ENCODE measurements around the gene DNAJC25.

The DNAJC25 gene

GRCh38 chr9:111627260-111627963 lies 3.7 kb upstream of the DNAJC25 start:
- DNase-seq (ENCODE audit: low read depth in 2 of 2) = no peak

GRCh38 chr9:111628411-111628810 lies 2.7 kb upstream of the DNAJC25 start:
- DNase-seq (ENCODE audit: low read depth in 2 of 2) = no peak

DNA sequence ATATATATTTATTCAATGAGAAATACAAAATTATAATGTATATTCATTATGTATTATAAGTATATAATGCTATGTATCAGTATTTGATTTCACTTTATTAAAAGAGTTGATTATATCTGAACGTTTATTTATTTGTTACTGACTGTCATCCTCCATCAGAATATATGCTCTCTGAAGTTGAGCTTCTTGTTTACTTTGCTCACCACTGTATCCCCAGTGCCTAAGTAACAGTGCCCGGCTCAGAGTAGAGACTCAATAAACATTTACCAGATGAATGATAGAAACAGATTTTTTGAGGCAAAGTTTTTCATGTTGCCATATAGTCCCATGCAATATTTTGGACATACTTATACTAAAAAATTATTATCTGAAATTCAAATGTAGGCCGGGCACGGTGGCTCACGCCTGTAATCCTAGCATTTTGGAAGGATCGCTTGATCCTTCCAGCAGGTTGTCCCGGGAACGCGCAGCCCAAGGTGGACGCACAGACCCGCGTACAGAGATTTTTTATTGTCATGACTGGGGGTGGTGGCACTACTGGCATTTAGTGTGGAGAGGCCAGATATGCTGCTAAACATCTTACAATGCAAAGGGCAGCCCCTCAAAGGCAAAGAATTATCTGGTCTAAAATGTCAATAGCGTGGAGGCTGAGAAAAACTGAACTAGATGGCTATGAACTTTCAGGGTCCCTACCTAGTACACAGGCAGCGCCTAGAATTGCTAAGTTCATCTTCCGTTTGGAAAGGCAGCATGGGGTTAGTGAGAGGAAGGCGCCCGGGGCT lies 761 bp upstream of the DNAJC25 start:
- DNase-seq (ENCODE audit: low read depth in 2 of 2) = no peak

- DNase-seq (ENCODE audit: low read depth in 2 of 2) = no peak
These were observed 245 bp upstream of the DNAJC25 start for GRCh38 chr9:111630964-111631213.

GRCh38 chr9:111632060-111632459 lies 926 bp downstream of the DNAJC25 start:
- DNase-seq (ENCODE audit: low read depth in 2 of 2) = no peak

- DNase-seq (ENCODE audit: low read depth in 2 of 2) = no peak
These were observed 1.7 kb downstream of the DNAJC25 start for GRCh38 chr9:111632695-111633388.

DNA sequence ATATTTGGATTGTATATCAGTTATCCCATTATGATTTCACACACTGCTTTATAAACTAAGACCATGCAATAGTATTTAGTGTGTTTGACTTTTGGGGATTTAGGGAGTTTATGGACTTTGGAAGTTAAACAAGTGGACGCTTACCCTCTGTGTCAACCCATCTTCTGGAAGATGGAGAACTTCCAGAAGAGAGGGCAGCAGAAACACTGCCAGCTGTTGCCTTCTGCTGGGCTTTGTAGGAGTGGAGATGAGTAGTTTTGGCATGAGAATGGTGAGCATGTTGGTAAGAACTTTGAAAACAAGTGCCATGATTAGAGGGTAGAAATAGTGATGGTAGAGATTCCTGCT lies 2.2 kb downstream of the DNAJC25 start:
- DNase-seq (ENCODE audit: low read depth in 2 of 2) = no peak

DNA sequence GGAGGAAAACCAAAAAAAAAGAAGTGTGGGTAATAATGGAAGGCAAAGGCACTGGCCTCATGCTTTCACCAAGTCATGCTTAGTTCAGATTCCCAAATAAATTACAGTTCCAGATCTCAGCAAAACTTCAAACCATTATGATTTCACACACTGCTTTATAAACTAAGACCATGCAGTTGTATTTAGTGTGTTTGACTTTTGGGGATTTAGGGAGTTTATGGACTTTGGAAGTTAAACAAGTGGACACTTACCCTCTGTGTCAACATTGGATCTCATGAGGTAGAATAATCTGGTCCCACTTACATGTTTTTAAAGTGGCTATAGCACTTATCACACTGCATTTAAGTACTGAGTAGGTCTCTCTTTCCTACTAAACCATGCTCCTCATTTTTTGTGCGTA lies 3.7 kb downstream of the DNAJC25 start:
- no peak for DNase-seq (ENCODE audit: low read depth in 2 of 2)

DNA sequence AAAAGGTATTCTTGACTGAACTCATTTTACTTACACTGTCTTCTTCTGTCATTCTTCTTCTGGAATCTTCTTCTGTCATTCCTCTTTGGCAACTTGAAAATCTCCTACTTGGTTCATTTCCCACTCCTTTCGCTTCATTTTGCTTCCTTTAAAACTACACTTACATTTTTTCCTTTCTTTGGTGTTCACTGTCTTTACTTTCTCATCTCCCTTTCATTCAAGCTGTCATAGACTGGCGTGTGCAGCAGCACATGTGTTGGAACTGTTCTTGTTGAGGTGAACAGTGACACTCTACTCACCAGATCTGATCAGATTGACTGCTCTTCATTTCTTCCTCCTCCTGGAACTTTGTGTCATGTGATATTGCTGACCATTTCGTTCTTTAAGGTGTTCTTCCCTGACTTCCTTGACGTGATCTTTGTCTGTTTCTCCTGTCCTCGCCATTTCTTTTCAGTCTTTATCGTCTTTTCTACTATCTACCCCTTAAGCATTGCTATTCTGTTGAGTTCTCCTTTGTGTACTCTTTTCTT lies 6.4 kb downstream of the DNAJC25 start:
- DNase-seq (ENCODE audit: low read depth in 2 of 2) = no peak

DNA sequence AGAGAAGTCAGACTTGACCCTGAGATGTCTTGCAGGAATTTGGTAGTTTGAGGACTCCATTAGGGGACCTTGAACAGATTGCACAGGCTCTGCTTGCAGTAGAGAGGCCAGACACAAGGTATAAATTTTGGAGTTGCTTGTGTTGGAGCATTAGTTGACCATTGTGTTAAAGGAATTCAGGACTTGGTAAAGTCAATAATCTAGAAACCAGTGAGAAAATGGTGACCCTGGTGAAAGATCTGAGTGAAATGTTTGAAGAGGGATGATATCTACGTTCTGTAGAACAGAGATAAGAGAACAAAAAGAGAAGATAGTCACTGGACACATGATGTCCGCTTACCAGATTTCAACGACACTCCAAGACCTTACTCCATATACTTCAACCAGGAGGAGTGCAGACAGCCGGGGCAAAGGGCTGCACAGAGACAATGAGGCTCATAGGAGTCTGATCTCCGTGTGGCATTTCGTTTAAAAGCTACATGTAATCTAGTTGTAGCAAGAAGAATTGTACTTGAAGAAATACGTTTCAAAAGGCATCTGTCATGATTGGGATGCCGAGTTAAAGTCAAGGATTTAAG lies 13.2 kb downstream of the DNAJC25 start:
- no peak for DNase-seq (ENCODE audit: low read depth in 2 of 2)

DNA sequence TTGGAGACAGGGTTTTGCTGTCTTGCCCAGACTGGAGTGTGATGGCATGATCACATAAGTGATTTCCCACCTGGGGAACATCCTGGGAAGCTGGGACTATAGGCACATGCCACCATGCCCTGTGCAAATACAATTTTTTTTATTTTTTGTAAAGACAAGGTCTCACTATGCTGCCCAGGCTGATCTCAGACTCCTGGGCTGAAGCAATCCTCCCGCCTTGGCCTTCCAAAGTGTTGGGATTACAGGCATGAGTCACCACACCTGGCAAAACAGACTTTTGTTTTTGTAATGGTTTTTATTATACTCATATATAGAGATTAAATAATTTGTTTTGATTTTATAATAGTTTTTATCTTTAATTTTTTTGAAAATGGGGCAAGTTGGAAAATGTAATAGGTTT lies 14.7 kb downstream of the DNAJC25 start:
- DNase-seq (ENCODE audit: low read depth in 2 of 2) = no peak

DNA sequence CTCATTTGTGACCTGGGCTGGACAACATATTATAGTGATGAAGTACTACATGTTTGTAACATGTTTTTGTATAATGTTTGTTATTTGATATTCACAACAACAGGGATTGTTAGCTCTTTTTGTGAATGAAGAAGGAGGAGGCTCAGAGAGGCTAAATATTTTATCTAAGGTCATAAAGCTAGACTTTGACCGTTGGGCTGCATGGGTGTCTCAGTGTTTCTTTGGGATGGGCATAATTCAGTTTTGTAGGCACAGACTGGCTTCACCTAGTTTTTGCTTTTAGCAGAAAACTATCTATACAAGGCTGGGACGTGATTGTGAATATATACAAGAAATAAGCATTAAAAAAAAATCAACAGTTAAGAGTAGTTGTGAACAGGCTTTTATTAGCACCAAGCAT lies 15.3 kb downstream of the DNAJC25 start:
- no peak for DNase-seq (ENCODE audit: low read depth in 2 of 2)

- DNase-seq (ENCODE audit: low read depth in 2 of 2) = no peak
These were observed 16.9 kb downstream of the DNAJC25 start for GRCh38 chr9:111648066-111648465.

DNA sequence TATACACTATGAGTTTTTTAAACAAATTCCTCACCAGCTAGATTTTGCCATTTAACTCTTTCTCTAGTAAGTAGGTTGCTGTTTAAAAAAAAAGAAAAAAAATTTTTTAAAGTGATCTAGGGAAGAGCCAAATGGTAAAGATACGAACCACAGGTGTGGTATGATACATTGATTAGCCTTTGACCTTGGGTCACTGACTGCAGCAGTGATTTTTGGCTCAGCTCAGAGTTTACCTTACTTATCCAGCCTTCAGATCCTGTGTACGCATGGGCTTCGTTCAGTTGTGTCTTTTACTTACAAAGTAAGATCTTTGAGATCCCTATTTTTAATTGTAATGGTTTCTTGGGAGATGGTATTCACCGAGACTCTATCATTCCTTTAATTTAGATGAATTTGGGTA lies 17.9 kb downstream of the DNAJC25 start:
- no peak for DNase-seq (ENCODE audit: low read depth in 2 of 2)

DNA sequence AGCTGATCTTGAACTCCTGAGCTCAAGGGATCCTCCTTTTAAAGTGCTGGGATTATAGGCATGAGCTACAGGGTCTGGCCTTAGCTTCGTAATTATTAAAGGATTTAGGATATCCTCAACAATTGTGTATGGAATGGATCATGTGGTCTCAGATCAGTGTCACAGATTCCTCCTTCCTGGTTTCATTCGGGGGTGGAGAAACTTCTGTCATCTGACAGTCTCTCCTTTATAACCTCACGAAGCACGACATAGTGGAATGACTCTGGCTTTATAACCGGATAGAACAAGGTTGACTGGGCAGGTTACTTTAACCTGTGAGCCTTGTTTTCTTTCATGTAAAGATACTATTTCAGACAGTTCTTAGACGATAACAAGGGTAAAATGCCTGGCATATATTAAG lies 25.9 kb downstream of the DNAJC25 start:
- DNase-seq (ENCODE audit: low read depth in 2 of 2) = no peak

DNA sequence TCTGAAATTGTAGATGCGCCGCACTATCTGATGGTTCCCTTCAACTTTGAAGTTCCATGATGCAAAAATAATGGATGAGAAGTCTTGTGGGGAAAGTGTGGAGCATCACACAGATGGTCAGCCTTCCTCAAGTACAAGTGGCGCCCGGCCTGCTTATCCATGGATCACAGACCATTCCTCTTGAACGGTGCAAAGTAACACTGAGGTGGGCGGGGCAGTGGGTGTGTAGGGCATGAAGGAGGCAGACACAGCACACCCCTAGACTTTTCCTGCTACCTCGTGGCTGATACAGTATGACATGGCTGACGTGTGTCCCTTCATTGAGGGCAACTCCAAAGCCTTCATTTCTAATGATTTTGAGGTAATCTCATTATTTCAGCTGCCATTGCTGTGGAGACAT lies 27.8 kb downstream of the DNAJC25 start:
- DNase-seq (ENCODE audit: low read depth in 2 of 2) = no peak

DNA sequence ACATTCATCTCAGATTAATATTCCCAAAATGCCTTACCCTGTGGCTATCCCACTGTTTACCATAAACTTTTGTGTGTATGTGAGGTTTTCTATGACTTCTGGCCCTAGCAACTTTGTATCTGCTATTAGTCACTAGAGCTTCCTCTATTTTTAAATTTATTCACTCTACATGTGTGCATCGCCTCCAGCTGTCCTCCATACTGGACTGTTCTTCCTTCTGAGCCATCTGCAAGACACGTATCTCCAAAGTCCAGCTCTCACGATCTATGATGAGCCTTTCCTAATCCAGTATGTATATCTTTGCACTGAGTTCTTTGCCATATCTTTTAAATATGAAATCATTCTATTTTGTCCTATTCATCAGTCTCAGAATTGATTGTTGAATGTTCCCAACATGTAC lies 28.6 kb downstream of the DNAJC25 start:
- no peak for DNase-seq (ENCODE audit: low read depth in 2 of 2)

DNA sequence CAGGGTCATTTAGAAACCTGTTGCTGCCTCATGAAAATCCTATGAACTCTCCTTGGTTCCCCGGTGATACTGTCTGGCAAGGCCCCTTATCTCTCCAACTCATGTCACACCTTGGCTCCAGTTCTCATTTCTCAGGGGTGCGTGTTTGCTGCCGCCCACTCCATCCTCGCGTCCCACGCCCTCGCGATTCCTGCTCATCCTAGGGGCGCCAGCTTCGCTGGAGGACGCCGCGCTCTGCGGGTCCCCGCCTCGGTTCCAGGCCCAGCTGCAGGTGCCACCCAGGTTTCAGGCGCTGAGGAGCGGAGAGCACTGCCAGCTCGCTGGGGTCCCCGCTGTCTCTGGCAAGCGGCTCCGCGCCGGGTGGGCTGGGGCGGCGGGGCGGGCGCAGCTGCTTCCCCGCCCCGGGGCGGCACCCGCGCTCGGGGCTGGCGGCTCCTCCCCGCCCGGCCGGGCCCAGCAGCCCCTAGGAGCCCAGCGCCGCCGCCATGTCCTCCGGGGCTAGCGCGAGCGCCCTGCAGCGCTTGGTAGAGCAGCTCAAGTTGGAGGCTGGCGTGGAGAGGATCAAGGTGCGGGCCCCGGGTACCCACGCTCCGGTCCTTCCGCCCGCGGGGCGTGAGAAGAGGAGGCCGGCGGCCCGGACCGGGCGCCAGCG lies 30.1 kb downstream of the DNAJC25 start, which contains the start of gene GNG10:
TSS of gene GNG10 (plus strand) at position 456 of the 652 bp plus-strand sequence. CDS start at position 486, 30 bp downstream.
- DNase-seq (ENCODE audit: low read depth in 2 of 2) = peak; percentile 34 to 47

- DNase-seq (ENCODE audit: low read depth in 2 of 2) = peak in 1 of 2 donors; percentile 4
These were observed 30.8 kb downstream of the DNAJC25 start for GRCh38 chr9:111661802-111662521.

DNA sequence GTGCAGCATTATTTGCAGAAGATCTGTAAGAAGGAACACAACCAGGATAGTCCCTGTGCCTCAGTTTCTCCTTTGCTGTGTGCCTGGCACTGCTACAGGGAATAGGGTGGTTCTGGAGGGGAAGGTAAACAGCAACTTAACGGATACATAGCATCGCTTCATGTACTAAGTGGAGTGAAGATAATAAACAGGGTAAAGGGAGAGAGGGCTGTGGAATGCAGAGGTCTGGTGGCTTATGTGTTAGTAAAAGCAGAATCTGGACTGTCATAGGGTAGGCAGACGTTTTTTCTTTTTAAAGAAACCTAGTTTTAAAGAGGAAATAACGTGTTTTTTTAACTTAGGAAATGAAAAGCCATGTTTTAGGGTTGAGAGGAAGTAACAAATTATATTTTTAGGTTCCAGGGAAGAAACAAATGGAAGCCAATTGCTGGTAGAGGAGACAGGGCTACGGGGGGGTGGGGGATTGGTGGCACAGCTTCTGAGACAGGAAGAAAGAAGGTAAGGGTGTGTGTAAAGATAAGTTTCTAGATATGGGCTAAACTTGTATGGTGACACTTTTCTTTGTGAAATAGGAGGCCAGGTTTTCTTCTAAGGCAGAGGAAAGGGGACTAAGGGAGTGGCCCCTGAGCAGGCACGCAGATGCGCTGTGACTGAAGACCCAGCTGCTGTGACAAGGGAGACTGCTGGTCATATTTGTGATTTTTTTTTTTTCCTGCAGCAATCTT lies 31.6 kb downstream of the DNAJC25 start:
- DNase-seq (ENCODE audit: low read depth in 2 of 2) = no peak

All from stimulated activated CD8-positive, alpha-beta memory T cell treated with anti-CD3 and anti-CD28 coated beads, Interleukin-2, amount 100 ng/mL, for 1 hour (primary cell).